ENCODE data around the gene FBLIM1. TPM values are rescaled to one million over a fixed set of nuclear protein-coding genes. Genes with fewer than 3 reads are reported as not detected.

Gene FBLIM1, protein sequence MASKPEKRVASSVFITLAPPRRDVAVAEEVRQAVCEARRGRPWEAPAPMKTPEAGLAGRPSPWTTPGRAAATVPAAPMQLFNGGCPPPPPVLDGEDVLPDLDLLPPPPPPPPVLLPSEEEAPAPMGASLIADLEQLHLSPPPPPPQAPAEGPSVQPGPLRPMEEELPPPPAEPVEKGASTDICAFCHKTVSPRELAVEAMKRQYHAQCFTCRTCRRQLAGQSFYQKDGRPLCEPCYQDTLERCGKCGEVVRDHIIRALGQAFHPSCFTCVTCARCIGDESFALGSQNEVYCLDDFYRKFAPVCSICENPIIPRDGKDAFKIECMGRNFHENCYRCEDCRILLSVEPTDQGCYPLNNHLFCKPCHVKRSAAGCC
- 10.3 and 10.4 TPM in 2 replicates for total RNA-seq (2014; rRNA removed)
- polyA plus RNA-seq (2012) = 21.0 TPM

DNA sequence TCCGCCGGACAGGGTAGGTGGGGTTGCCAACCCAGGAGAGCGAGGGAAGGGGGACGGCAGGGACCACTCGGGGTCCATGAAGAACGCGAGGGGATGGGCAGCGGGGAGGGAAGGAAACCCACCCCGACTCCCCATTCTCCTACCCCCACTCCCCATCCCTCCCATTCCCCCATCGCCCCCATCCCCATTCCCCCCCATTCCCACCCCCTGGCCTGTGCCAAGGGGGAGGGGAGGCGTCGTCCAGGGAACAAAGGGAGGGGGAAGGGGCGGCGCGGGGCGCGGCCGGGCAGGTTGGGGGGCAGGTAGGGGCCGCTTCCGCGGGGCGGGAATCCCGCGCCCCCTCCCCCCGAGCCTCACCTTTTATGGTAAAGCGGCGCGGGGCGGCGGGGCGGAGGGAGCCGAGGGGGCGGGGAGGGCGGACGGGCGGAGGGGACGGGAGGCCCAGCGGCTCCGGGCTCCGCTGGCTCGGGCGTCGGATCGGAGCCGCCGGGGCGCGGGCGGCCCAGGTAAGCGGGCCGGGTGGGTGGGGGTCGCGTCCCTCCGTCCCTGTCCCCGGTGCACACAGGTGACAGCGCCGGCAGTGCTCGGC lies at the start of gene FBLIM1:
Gene FBLIM1 (plus strand): TSS at position 453 of the 589 bp plus-strand sequence. CDS start 6,189 bp downstream, outside the sequence.
- DNase-seq (ENCODE audit: low read depth) = no peak

DNA sequence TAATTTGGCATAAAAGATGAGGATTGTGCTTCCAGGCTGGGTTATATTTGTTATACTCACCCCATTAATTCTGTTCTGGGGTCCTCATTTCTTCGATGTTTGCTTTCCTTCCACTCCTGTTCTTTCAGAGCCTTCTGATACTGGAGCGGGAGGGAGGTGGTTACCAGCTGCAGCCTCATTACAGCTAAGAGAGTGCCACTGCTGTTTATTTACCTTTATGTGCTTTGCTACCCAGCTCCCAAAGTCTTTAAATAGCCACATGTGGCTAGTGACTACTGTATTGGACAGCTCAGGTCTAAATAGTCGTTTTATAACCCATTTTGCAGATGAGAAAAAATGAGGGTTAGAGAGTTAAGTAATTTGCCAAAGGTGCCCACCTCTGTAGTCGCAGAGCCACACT lies 49.4 kb upstream of the FBLIM1 start:
- DNase-seq (ENCODE audit: low read depth) = no peak

DNA sequence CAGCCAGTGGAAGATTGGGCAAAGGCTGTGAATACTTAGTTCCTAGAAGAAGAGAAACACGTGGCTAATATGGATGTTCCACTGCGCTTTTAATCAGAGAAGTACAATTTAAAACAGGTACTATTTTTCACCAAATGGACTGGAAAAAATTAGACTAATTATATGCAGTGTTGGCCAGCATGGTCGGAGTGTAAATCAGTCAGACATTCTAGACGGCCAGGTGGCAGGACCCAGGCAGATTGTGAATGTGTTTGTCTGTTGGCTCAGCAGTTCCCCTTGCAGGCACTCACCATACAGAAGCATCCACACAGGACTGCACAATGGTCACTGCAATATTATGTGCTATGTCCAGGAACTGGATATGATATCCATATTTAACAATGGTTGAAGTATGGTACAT lies 46.4 kb upstream of the FBLIM1 start:
- DNase-seq (ENCODE audit: low read depth) = no peak

DNA sequence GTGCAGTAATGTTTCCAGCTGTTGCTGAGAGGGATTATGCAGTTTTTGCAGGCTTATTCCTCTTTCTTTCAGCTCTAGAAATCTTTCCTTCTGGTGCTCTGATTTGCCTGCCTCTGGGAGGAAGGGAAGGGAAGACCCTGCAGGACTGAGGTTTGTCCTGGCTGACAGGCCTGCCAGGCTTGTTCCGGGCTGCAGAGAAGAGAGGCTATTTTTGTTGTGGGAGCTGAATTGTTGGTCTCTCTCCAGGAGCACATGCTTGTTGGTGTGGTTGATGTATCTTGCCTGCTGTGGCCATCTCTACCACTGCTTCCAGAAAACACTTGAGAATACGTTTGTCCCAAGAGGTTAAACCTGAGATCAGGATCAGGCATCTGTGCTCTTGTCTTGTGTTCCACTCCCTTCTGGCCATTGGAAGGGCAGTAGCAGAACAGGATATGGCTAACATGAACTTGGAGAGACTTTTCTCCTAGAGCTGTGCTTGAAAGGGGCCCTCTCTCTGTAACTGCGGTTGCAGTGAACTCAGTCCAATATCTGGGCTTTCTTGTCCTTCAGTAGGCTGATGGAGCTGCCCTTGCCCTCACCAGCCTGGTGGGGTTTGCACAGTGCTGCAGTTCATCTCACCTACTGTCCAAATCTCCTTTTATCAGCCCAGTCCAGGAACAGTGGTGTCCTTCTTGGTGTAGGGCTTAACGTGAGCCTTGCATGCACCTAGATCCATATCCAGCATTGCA lies 44.0 kb upstream of the FBLIM1 start:
- DNase-seq (ENCODE audit: low read depth) = peak; percentile 82

DNA sequence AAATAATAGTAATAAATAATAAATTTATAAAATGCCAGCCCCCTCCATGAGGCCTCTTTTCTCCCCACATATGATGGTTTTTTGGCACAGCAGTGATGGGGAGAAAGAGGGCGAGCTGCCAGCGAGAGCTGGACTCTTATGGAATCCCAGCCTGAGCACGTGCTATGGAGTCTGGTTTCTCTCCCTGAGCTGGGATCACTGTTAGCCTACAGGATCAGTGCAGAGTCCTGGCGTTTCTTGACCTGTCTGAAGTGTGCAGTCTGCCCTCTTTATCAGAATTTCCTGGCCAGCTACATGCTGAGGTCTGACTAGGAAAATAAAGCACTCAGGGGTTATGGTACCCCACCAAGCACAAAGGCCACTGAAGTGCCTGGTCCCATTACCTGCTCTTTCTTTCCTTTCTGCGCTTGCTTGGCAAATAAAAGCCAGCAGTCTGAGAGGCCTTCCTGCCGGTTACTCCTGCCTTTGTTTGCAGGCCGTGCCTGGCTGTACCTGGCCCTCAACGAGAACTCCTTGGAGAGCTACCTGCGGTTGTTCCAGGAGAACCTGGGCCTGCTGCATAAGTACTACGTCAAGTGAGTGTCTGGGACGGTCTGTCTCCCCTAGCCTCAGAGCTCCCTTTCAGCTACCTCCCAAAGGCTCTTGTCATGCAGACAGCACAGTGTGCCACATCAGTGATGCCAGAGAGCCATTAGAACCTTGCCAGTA lies 41.0 kb upstream of the FBLIM1 start:
- DNase-seq (ENCODE audit: low read depth) = no peak

DNA sequence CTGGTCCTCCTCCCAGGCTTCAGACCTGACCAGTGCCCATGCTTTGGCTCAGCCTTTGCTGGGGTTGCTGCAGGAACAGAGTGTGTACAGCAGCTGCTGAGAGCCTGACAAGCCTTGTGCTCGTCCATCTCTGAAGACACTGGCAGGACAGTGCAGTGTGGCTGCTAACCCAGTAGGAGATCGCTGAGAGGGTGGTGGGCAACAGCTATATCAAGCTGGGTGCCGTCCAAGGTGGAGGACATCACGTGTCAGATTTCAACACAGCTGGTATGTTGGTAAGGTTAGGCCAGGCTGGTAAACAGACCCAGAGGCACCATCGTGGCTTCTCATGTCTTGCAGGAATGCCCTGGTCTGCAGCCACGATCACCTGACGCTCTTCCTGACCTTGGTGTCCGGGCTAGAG lies 40.4 kb upstream of the FBLIM1 start:
- no peak for DNase-seq (ENCODE audit: low read depth)

DNA sequence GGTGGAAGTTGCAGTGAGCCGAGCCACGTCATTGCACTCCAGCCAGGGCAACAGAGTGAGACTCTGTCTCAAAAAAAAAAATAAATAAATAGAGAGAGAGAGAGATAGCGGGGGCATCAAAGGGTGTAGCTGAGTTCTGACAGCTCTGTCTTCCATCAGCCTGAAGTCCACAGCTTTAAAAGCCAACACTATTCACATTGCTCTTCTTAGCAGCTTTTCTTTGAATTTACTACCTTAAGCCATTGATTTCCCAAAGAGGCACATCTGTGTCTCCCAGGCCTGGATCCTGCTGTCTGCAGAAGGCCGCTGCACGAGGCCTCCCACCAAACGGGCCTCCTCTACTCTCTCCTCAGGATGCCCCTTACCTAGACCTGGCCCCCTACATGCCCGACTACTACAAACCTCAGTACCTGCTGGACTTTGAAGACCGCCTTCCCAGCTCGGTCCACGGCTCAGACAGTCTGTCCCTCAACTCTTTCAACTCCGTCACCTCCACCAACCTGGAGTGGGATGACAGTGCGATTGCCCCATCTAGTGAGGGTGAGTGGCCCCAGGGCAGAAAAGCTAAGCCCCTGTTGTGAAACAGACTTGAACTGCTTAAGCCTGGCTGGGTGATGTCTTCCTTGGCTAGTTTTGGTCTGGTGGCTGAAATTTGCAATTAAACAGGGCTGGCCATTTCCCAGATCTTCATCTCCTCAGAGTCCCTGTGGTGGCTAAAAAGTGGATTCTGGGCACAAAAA lies 39.0 kb upstream of the FBLIM1 start:
- DNase-seq (ENCODE audit: low read depth) = no peak

DNA sequence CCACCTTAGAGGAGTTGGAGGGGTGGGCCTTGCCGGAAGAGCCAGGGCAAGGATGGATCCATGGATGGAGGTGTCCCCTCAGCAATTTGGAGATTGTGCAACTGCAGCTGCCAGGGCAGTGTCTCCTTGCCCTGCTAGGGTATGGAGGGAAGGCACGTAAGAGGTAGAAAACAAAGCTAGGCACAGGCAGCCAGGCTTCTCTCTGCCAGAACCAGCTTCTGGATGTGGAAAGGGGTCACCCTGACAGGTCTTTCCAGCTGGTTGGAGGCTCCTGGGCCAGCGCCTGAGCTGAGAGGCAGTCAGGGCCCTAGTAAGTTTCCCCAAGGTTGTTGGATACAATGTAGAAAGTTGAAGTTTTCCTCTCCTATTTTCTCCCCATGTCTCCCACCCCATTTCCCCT lies 37.7 kb upstream of the FBLIM1 start:
- no peak for DNase-seq (ENCODE audit: low read depth)

DNA sequence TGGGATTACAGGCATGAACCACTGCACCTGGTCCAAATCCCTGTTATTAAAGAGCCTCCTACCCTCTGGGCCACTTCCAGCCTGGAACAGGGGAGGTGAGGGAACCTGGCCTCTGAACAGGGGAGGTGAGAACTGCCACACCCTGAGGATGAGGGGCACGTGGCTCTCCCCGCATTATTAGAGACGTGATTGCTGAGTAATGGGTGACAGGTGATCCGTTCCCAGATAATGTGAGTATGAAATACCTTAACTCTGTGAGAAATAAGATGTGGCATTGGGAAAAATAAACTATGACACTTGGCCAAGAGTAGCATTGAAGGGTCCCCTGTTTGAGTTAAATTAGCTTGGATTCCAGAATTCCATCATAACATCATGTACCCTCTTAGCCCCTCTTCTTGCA lies 36.2 kb upstream of the FBLIM1 start:
- DNase-seq (ENCODE audit: low read depth) = no peak

DNA sequence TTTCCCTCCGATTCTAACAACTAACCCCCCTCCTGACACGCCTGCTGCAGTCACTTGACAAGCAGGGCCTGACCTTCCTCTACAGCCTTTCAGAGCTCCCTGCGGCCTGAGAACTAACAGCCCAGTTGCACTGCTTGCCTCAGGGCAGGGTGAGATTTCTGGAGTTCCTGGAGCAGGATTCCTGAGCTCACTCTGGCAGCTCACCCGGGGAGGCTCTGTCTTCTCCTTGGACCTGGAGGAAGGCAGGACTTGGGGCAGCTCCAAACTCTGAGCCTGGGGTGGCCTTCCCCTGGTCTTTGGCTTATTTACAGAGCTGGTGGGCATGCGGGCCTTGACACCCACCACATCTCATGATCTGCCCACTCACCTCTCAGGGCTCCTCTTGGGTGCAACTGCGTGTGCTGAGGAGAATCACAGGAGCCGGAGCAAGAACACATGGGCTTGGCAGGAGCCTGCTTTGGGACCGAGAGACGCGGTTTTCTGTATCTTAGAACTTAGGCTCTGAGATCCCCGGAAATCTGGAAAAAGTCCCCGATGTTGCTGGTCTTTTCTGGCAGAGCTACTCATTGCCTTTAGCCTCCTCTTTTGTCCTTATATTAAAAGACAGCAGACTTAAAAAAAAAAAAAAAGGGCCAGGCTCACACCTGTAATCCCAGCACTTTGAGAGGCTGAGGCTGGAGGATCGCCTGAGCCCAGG lies 35.6 kb upstream of the FBLIM1 start:
- DNase-seq (ENCODE audit: low read depth) = no peak

DNA sequence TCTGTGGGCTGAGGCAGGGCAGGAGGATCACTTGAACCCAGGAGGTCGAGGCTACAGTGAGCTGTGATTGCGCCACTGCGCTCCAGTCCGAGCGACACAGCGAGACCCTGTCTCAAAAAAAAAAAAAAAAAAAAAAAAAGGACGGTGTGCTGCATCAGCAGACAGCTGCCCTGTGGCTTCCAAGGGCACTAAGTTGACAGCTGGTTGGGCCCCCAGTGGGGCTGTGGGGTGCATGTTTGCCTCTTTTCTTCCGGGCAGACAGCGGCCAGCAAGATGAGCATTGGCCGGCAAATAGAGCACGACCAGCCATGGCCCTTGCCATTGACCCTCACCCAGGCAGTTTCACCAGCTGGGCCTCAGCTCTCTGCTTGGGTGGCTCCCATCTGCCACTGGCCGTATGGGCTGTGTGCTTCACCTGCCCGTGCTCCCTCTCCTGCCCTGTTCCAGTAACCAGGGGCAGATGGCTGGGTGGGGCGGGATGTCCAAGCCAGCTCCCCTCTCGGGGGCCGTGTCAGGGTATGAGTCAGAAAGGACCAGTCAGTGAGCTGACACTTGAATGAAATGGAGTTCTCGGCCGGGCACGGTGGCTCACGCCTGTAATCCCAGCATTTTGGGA lies 34.9 kb upstream of the FBLIM1 start:
- peak; percentile 20 for DNase-seq (ENCODE audit: low read depth)

DNA sequence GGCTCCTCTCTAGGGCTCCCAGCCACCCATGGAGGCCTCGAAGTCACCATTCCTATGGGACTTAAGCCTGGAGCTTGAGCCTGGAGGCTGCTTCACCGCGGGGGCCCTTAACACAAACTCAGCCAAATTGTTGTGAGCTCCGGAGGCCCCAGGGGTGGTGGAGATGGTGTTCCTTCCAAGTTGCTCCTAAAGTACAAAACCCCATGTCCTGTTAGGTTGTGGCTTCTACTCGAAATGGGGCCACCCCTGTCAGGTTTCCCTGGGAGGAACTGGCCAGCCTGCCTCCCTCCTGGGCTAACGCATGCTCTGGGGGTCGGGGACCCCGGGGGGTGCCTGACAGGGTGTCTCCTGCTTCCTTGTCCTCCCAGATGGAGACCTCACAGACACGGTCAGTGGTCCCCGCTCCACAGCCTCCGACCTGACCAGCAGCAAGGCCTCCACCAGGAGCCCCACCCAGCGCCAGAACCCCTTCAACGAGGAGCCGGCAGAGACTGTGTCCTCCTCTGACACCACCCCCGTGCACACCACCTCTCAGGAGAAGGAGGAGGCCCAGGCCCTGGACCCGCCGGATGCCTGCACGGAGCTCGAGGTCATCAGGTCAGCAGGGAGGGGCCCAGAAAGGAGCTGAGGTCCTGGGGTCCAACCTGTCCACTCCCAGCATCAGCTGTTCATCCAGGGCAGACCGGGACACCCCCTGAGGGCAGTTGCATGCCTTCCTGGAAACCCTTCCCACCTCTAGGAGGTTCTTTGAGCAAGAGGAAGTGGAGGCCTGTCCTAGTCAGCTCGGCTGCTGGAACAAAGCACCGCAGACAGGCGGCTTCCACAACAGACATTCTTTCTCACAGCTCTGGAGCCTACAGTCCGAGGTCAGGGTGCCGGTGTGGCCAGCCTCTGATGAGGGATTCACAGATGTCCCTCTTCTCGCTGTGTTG lies 33.4 kb upstream of the FBLIM1 start:
- no peak for DNase-seq (ENCODE audit: low read depth)

DNA sequence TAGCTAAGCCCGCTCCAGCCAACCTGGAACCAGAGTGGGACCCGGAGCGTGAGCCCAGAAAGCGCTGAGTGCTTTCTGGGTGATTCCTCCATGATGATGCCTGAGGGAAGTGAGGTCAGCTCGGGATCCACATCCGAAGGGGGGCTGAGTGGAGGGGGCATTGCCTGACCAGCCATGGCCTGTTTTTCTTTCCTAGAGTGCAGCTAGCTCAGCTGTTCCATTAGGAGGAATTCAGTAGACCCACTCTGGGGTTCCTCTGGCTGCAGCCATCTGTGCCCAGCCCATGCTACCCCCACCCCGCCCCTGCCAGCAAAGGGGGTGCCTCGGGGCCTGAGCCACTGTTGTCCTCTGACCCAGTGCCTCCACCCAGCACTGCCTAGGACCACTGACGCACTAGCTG lies 32.1 kb upstream of the FBLIM1 start:
- DNase-seq (ENCODE audit: low read depth) = no peak

DNA sequence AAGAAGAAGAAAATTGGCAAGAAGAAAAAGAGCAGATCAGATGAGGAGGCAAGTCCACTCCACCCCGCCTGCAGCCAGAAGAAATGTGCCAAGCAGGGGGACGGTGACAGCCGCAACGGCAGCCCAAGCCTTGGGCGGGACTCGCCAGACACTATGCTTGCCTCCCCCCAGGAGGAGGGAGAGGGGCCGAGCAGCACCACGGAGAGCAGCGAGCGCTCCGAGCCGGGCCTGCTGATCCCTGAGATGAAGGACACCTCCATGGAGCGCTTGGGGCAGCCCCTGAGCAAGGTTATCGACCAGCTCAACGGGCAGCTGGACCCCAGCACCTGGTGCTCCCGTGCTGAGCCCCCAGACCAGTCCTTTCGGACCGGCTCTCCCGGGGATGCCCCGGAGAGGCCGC lies 31.6 kb upstream of the FBLIM1 start:
- no peak for DNase-seq (ENCODE audit: low read depth)

DNA sequence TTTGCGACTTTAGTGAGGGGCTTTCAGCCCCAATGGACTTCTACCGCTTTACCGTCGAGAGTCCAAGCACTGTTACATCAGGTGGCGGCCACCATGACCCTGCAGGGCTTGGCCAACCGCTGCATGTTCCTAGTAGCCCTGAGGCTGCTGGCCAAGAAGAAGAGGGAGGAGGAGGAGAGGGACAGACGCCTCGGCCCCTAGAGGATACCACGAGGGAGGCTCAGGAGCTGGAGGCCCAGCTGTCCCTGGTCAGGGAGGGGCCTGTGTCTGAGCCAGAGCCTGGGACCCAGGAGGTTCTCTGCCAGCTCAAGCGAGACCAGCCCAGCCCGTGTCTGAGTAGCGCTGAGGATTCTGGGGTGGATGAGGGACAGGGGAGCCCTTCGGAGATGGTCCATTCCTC lies 31.2 kb upstream of the FBLIM1 start:
- no peak for DNase-seq (ENCODE audit: low read depth)

DNA sequence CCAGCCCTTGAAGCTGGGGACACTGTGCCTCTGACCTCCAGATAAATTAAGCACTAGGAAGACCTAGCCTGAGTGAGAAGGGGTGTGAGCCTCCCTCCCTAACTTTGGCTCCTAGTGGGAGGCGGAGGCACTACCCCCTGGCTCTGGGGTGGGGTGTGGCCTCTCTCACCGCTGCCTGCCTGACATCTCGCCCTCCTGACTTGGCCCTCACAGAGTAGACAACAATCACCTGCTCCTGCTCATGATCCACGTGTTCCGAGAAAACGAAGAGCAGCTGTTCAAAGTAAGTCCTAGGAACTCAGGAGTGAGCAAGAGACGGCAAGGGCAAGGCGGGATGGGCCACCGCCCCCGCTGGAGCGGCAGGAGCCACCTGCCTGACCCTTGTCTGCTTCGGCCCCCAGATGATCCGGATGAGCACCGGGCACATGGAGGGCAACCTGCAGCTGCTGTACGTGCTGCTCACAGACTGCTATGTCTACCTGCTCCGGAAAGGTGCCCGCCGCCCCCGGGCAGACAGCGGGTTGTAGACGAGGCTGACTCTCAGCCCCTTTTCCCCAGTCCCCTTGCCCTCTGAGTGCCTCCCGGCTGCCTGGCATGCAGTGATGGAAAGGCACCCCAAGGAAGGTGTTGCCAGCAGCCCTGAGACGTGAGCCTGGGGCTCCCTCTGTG lies 30.6 kb upstream of the FBLIM1 start:
- no peak for DNase-seq (ENCODE audit: low read depth)

DNA sequence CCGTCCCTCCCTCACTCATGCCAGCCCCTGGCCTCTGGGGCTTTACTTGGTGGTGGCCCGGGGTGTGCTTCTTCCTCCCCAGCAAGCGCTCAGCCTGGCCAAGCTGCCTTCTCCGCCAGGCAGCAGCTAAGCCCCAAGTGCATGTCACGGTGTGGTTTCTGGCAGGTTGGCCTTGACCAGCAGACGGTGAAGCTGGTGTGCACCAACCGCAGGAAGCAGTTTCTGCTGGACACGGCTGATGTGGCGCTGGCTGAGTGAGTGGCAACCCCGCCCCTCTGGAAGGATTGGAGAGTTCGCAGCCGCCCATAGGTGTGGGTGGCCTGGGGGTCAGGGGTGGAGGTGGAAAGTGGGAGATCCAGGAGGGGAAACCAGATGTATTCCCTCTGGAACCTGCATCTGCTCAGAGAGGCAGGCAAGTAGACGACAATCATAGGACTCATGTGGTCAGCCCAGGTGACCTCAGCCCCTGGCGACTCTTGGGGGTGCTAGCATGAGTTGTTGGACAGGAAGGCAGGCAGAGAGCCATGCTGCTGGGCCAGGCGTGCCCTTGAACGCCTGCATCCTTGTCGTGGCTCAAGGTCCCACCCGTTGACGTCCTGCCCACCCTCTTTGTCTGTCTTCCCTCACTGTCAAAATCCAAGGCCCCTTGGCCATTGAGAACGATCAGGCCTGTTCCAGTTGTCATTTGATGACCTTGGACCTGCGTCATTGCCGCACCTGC lies 29.5 kb upstream of the FBLIM1 start:
- no peak for DNase-seq (ENCODE audit: low read depth)

DNA sequence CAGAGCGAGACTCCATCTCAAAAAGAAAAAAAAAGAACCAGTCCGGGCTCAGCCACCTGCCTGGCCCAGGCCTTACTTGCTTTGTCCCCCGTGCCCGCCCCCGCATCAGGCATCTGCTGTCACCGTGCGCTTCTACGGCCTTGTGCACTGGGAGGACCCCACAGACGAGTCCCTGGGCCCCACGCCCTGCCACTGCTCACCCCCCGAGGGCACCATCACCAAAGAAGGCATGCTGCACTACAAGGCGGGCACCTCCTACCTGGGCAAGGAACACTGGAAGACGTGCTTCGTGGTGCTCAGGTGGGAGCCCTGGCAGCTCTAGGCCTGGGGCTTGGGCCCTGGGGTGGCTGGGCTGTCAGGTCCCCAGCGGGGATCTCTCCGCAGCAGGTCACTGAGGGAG lies 28.2 kb upstream of the FBLIM1 start:
- DNase-seq (ENCODE audit: low read depth) = no peak

All from LHCN-M2 (cell line).